Renal cortical epithelial cell (primary cell): Measurements from ENCODE around the gene BLTP3B. TPM values are rescaled to one million over a fixed set of nuclear protein-coding genes. Genes with fewer than 3 reads are reported as not detected.
"Not testable (repeated sequence)": the region's sequence is repeated elsewhere in the genome, so short reads cannot be mapped to it uniquely, and the experiment has no call there.

Source experiments
- DNase-seq: peaks from one replicate; pipeline ENCODE4 v3.0.0-alpha.2; 2011; ENCODE audit warnings: low read depth
- total RNA-seq: library from RNA; depleted of rRNA; stranded (reverse); fragments of >200 nt; gene quantifications from 2 replicates; pipeline ENCODE4 v1.2.3, GENCODE V29; 2014

The BLTP3B gene
- 23.3 and 30.0 TPM in 2 replicates for total RNA-seq

DNA sequence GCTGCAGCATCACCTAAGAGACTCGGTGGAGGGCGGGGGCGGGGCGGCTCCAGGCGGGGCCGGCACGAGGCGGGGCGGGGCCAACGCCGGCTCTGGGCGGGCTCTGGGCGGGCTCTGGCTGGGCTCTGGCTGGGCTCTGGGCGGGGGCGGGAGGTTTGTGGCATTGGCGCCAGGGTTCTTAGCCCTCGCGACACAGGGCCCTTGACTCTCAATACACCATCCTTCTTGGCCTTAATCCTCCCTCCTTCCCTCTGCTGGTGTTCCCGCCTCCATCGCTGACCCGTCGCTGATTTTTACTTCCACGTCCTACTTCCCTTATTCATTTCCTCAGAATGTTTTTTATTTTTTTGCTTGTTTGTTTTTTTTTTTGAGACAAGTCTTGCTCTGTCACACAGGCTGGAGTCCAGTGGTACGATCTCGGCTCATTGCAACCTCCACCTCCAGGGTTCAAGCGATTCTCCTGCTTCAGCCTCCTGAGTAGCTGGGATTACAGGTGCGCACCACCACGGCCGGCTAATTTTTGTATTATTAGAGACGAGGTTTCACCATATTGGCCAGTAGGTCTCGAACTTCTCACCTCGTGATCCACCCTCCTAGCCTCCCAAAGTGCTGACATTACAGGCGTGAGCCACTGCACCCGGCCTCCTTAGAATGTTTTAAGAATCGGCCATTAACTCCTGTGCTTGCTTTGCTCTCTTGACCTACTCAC is at the start of gene BLTP3B:
TSS of gene BLTP3B (minus strand) at position 24 of the 709 bp plus-strand sequence. CDS start 239 bp downstream, outside the sequence.
- peak; percentile 41 for DNase-seq

GRCh38 chr12:100189636-100190394 is 47.1 kb upstream of the BLTP3B start:
- DNase-seq = no peak

GRCh38 chr12:100188888-100189635 is 46.4 kb upstream of the BLTP3B start:
- not testable (repeated sequence) for DNase-seq

DNA sequence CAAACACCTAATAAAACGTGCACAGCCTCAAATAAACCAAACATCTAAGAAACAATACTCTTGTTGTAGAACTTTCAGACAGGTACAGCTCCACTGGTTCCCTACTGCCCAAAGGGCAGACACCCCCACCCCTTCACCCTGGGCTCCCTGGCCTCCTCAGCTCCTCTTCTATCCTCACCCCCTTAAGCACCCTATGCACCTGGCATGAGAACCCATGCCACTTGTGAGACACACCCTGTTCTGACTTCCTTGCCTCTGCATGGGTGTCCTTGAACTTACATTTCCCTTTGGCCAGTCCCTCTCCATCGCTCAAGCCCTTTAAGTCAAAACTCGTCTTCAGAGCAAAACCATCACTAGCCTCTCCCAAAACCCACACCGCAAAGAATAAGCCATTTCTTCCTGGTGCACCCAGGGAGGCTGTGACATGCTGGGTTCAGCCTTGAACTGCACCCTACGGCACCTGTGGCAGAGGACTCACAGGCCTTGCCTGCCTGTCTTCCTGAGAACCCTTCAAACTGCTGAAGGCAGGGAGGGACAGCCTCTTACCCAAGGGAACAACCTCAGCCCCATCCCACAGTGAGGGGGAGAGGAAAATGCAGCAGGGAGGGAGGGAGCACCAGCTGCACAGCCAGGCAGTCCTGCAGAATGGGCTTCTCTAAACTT is 45.3 kb upstream of the BLTP3B start:
- no peak for DNase-seq

DNA sequence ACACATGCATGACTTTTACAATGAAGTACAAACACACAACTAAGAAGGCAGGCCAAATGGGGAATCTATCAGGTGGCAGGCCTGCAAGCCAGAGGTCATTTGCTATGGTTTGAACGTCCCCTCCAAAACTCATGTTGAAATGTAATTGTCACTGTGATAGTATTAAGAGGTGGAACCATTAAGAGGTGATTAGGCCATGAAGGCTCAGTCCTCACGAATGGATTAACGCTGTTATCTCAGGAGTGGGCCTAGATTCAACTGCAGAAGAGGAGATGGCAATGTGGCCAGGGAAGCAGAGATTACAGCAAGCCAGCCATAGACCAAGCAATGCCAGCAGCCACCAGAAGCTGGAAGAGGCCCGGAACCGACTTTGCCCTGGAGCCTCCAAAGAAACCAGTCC is 44.4 kb upstream of the BLTP3B start:
- no peak for DNase-seq

- DNase-seq = no peak
These were observed 43.4 kb upstream of the BLTP3B start for GRCh38 chr12:100186071-100186470.

- DNase-seq = no peak
These were observed 42.8 kb upstream of the BLTP3B start for GRCh38 chr12:100185361-100185894.

- no peak for DNase-seq
These were observed 42.0 kb upstream of the BLTP3B start for GRCh38 chr12:100184549-100185145.

GRCh38 chr12:100179252-100179651 is 36.6 kb upstream of the BLTP3B start:
- no peak for DNase-seq

DNA sequence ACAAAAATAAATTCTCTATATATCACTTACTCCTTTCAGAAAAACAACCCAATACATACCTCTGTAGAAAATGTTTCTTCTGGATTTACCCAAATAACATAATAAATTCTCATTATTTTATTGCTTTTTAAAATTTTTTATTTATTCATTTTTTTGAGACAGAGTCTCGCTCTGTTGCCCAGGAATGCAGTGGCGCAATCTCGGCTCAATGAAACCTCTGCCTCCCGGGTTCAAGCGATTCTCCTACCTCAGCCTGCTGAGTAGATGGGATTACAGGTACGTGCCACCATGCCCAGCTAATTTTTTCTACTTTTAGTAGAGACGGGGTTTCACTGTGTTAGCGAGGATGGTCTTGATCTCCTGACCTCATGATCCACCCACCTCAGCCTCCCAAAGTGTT is 33.8 kb upstream of the BLTP3B start:
- not testable (repeated sequence) for DNase-seq

GRCh38 chr12:100174495-100174894 is 31.8 kb upstream of the BLTP3B start:
- DNase-seq = no peak

GRCh38 chr12:100173111-100173510 is 30.4 kb upstream of the BLTP3B start:
- DNase-seq = no peak

GRCh38 chr12:100171248-100171647 is 28.6 kb upstream of the BLTP3B start:
- DNase-seq = no peak

GRCh38 chr12:100170313-100170858 is 27.7 kb upstream of the BLTP3B start:
- no peak for DNase-seq

- DNase-seq = no peak
These were observed 26.7 kb upstream of the BLTP3B start for GRCh38 chr12:100169345-100169744.

GRCh38 chr12:100168562-100168961 is 25.9 kb upstream of the BLTP3B start:
- no peak for DNase-seq

DNA sequence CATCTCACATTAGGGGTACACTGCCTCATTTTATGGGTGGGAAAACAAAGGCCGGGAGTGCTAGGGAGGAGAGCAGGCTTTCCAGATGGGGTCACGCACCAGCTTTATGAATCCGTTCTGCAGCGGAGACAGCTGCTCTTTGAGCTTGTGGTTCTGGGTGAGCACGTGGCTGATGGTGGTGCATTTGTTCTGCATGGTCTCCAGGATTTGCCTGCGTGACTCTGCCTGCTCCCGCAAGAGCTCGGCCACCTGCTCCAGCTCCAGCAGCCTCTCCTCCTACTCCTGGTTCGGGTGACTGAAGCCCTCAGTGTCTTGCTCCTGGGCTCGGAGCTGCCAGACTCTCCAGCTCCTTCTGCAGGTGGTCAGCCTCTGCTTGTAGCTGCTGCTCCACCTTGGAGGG is 23.6 kb upstream of the BLTP3B start:
- DNase-seq = no peak

DNA sequence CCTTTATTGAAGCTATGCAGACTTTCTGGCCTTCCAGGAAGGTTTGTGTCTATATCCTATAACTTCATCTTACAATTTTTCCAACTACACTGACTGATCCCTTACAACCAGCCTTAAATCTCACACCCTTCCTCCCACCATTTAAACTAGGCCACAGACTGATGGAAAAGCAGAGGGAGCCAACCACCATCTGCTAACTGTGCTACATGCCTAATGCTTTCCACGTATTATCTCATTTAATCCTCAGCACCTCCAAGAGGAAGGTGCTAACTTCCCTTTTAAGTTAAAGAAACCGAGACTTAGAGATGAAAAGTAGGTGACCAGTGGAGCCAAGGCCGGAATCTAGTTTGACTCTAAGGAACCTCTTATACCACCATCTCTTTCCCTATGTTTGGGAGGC is 22.7 kb upstream of the BLTP3B start:
- no peak for DNase-seq

DNA sequence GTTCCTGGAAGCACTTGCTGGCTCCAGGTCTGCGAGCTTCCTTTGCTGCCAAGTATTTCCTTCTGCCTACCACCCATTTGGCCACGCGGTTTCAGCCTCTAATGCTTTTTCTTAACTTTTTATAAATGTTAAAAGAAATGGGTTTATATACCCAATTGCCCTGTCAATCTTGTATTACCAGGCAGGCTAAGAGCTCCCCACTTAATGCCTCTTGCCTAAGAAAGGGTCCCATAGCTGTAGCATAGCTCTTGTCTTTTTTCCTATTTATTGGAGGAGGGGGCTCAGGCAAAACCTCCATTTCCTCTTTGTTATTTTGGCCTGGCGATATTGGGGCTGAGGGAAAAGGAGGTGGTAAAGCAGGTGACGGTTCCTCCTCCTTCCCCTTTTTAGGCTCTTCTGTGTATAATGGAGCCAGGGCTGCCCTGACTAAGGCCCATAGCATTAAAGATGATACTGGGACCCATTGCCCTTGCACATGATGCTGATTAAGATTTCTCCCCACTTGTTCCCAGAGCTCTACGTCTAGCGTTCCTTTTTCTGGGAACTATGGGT is 21.6 kb upstream of the BLTP3B start:
- DNase-seq = no peak

DNA sequence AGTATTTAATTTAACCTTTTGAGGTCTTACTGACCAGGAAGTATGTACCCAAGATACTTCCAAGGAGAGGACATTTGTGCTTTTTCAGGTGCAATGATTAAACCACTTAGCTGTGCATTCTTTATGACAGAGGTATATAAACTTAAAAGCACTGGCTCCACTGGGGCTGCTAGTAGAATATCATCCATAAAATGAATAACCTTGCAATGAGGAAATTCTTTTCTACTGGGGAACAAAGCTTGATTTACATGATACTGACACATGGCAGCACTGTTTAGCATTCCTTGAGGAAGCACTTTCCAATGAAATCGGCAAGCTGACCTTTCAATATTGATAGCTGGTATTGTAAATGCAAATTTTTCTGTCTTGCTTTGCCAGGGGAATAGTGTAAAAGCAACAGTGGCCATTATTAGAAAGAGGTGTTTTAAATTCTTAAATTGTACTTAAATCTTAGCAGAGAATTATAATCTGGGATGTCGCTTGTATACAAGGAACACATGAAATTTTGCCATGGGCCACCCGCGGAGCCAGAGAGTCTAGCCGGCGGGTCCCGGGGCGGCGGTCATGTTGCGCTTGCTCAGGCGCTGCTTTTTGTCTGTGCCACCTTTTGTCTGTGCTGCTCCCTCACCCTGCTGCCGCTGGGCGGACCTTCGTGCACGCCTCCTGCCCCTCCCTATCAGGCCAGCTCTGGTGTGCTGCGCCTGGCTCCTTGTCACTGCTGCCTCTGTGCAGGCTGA is 20.9 kb upstream of the BLTP3B start:
- DNase-seq = peak; percentile 54
